GM12872 (cell line): ENCODE results near the gene B4GALT2.

Source experiments
- TF ChIP-seq, protein P1 (sequence below): IDR thresholded peaks from 3 replicates; pipeline ENCODE4 v1.5.1; 2011; ENCODE audit warnings: low read depth, mild to moderate bottlenecking, low read length, moderate library complexity; ENCODE audit not compliant: insufficient read depth

The B4GALT2 gene

DNA sequence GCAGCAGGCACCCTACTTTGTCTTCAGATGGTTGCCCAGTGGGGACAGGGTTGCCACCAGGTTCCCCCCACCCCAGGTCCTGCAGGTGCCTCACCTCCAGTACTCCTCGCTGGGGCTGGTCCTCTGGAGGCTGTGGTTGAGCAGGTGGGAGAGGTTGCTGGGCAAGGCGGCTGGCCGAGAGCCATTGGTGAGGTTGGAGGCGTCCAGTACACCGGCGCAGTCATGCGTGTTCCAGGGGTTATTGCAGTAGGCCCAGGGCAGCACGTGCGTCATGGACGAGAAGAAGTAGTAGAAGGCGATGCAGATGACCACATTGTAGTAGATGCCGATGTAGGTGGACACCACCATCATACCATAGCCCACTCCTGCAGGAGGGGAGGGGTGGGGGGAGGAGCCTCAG is 29.2 kb downstream of the B4GALT2 start:
- TF ChIP-seq, protein P1, sequence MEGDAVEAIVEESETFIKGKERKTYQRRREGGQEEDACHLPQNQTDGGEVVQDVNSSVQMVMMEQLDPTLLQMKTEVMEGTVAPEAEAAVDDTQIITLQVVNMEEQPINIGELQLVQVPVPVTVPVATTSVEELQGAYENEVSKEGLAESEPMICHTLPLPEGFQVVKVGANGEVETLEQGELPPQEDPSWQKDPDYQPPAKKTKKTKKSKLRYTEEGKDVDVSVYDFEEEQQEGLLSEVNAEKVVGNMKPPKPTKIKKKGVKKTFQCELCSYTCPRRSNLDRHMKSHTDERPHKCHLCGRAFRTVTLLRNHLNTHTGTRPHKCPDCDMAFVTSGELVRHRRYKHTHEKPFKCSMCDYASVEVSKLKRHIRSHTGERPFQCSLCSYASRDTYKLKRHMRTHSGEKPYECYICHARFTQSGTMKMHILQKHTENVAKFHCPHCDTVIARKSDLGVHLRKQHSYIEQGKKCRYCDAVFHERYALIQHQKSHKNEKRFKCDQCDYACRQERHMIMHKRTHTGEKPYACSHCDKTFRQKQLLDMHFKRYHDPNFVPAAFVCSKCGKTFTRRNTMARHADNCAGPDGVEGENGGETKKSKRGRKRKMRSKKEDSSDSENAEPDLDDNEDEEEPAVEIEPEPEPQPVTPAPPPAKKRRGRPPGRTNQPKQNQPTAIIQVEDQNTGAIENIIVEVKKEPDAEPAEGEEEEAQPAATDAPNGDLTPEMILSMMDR: no peak

DNA sequence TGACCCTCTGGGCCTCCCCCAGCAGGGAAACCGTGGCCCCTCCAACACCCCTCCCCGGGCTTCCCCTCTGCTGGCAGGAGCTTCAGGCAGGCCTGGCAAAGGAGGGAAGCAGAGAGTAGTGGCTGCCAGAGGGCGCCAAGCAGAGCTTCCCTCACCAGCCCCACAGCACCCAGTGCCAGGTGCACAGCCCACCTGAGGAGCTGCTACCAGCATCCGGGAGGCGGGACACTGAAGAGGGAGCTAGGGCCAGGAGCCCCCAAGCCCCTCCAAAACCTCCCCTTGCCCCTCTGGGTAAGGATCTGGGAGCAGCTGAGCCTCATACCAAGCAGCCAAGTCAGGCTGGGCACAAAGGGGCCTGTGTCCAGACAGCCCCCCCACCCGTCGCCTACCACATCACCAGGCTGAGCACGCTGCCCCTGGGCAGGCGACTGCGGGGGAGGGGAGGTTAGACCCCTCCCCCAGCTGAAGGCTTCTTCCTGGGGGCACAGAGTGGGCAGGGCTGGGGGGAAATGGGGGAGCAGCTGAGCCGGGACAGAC is 32.0 kb downstream of the B4GALT2 start:
- TF ChIP-seq, protein P1: no peak

DNA sequence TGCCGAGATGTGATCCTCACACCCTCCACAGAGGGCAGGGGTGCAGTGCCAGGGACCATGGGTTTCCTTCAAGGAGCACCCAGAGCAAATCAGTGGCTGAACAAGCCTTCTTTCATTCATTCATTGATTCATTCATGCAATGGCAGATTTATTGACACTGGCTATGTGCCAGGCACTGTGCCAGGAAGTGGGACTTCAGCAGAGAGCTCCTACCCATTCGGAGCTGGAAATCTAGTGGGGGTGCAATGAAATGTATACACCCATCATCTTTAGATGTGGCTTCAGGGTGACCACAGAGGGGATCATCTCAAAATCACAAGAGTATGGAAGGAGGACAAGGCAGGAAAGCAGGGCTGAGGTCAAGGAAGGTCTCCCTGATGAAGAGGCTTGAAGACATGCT is 33.4 kb downstream of the B4GALT2 start:
- TF ChIP-seq, protein P1: no peak

DNA sequence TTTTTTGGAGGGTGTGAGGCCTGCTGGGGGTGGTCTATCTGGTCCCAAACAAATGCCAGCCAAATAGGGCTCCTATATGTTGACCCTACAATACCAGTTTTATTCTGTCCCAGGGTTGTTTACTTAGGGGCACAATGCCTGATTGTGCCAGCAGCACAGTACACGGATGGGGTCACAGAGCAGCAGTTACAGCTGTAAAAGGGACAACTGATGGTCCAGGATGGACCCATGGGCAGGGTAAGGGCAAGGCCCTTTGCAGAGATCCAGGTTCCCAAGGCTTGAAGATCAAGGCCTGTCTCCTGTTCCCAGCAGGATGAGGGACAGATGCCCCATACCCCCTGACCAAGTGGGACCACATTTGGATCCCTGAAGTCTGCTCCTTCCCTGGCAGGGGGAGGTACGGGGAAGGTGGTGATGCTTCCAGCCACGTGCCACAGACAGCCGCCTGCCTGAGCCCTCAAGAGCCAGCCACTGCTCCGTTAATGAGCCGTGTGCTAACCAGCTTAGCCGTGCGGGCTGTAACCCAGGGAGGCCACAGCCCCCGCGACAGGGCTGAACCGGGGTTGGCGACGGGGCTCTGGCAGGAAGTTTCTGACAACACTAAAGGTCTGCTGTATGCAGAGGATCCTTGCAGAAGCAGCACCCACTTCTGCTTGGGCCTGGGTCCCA is 34.1 kb downstream of the B4GALT2 start:
- TF ChIP-seq, protein P1: no peak

DNA sequence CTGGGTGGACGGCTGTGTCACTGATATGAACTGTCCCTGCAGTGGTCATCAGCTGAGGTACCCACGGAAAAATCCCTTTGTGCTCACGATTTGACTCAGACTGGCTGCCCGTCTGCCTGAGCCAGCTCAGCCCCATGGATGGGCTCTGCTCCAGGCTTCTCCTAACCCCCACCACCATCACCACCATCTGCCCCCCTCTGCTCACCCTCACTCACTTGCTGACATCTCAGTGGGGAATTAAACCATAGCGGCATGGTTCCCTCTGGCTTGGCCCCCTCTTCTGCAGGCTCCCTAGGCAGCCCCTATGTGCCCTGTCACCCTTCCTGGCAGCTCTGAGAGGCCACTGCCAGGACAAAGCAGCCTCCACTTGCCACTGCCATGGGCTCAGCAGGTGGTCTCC is 34.9 kb downstream of the B4GALT2 start:
- TF ChIP-seq, protein P1: no peak

DNA sequence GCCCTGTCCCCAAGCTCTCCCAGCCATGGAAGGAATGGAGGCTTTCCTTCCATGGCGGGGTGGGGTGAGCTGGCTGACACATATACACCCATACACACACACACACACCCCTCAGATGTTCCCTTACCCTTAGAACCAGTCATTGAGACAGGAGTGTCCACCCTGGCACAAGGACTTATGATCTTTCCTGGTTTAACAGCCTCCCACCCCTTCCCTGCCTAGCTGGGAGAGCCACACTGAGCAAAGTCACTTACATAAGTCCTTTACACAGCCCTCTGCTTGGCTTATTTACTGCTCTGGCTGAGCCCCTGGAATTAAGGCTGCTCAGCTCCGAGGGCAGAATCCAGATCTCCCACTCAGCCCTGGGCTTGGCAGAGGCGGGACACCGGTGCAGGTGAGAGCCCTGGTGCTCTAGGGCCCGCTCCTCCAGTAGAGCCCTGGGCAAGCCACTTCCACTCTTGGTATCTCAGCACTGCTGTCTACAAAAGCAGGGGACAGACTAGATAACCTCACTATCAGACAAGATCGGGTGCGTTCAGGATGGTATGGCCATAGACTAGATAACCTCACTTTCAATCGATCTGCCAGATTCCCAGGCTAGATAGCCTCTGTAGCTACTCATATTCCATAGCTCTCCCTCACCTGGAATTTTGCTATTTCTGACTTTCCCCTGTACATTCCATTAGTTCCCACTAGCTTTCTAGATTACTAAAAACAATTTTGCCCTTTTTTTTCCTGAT is 35.5 kb downstream of the B4GALT2 start:
- TF ChIP-seq, protein P1: no peak

DNA sequence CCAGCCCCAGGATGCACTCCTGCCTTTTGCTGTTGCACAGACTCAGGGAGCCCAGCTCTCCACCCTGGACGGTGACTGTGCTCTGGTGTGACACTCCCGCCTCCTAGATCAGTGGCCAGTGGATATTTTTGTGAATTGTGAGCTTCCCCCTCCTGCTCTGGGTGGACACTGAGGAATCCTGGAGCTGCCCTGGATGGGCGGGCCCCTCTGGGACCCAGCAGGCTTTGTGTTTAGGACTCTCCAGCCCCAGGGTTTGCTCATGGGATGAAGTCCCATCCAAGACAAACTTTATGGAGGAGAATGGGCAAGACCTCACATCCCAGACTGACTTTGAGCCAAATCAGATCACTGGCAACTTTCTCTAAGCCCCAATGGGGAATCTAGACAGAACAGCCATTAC is 36.2 kb downstream of the B4GALT2 start:
- TF ChIP-seq, protein P1: no peak
